Subcutaneous preadipocyte (primary cell): ENCODE measurements around the gene SYCP3. TPM values are rescaled to one million over a fixed set of nuclear protein-coding genes. Genes with fewer than 3 reads are reported as not detected.

ENCODE experiments used
- small RNA-seq: library from RNA; depleted of rRNA; stranded (forward); fragments of <200 nt; gene quantifications from one replicate; pipeline ENCODE3, GENCODE V24; 2012
- total RNA-seq: library from RNA; depleted of rRNA; stranded (reverse); fragments of >200 nt; gene quantifications from 2 replicates; pipeline ENCODE4 v1.2.3, GENCODE V29; 2012

SYCP3 gene
- total RNA-seq = 0.39 TPM in 1 of 2 replicates, not detected in the other

DNA sequence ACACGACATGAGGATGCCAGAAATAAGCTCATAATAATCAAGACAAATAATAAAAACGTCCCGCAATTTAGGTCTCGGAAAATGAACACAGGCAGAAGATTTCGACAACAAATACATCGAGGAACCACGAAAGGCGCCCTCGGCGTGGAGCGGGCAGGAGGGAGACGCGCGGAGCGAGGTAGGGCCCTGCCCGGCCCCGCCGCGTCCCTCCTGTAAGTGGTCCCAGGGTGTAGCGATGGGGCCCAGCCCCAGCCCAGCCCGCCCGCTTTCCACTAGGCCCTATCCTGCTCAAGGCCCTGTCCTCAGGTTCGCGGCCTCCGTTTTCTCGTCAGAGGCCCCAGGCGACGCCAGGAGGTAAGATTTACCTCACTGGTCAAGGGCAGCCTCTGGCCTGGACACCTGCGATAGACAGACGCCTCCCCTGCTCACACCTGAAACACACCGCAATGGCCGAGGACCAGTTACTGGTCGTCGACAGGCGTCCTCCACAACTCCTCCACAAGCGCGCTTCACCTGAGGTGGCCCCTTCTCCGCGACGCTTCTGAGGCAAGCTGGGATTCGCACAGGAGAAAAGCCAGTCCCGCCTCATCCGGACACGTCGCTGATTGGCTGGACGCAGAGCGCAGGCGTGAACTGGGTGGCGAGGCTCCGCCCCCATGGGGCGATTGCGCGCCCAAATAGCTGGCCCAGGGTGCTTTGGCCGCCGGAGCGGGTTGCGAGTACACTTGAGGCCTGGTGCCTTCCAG is at the start of gene SYCP3:
Gene SYCP3, minus strand, starts transcription at position 543 of the 746 bp plus-strand sequence. CDS start 1,527 bp downstream, outside the sequence.

DNA sequence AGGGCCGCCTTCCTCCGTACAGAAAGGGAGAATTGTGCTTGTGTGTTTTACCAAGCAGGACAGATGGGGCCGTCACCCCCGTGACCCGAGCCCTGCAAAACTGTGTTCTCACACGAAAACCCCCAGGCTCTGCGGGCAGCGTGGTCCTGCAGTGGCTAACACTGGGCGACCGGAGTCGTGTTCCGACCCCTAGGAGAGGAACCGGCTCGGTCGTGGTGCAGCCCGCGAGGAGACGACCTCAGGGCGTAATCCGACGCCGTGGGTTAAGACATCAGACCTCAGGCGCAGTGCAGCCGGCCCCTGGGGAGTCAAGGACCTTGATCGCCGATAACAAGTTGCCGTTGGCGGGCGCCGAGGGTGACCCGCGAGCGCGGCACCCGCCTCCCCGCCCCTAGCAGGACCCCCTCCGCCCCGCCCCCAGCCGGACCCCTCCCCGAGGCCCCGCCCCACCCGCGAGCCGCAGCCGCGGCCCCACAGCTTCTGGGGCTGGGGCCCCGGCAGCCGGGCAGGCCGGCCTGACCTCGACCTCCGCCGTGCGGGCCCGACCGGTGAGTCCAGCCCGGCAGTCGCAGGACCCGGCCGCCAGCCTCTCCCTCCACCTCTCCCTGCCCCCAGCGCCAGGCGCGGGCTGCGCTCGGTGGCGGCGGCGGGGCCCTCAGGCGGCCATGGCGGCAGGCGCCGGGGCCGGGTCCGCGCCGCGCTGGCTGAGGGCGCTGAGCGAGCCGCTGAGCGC is 41.9 kb downstream of the SYCP3 start, which contains the start of gene CHPT1:
Gene CHPT1, plus strand, starts transcription at position 444 of the 733 bp plus-strand sequence. Its CDS starts 222 bp downstream, at position 666.

Small RNAs within 50 kb of the gene (small RNA-seq; reads per million reads assigned to genes)
- gene RNA5SP368 (not detected), gene RNU6-101P (not detected), gene RNY1P16 (not detected)

Other genes starting within 250 kb of the SYCP3 start
- gene MYBPC1, start 144.5 kb downstream of the SYCP3 start, total RNA-seq = not detected in 2 replicates
- gene CHPT1, start 41.8 kb downstream of the SYCP3 start, total RNA-seq = 25.7 and 33.2 TPM in 2 replicates
- 15.4 and 22.3 TPM in 2 replicates for gene GNPTAB, start 91.5 kb upstream of the SYCP3 start, total RNA-seq
- 10.0 and 11.4 TPM in 2 replicates for gene DRAM1, start 138.1 kb upstream of the SYCP3 start, total RNA-seq